ENCODE measurements around the gene LHX6.
A peak's percentile ranks its signal among the peaks of the same experiment; 100 is the strongest.

Gene LHX6

DNA sequence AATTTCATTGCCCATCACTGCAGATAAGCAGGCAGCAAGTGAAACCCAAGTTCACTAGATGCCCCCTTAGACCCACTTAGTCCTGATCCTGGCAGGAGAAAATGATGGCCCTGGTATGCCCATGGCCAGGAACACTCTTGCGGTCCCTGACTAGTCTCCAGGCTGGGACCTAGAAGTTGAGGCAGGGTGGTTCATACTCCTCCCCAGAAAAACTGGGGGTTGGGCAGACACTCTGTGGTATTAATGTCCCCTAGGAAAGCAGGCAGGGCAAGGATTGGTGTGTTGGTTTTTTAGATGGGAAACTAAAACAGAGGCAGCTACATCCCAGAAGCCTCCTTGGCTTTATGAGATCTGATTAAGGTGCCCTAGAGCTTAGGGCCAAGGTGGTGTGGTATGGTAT is 13.1 kb downstream of the LHX6 start:
- no peak for DNase-seq

- no peak for DNase-seq
These were observed 14.2 kb downstream of the LHX6 start for GRCh38 chr9:122214507-122214906.

GRCh38 chr9:122213589-122214413 is 15.0 kb downstream of the LHX6 start:
- peak; percentile 91 to 92 for DNase-seq

DNA sequence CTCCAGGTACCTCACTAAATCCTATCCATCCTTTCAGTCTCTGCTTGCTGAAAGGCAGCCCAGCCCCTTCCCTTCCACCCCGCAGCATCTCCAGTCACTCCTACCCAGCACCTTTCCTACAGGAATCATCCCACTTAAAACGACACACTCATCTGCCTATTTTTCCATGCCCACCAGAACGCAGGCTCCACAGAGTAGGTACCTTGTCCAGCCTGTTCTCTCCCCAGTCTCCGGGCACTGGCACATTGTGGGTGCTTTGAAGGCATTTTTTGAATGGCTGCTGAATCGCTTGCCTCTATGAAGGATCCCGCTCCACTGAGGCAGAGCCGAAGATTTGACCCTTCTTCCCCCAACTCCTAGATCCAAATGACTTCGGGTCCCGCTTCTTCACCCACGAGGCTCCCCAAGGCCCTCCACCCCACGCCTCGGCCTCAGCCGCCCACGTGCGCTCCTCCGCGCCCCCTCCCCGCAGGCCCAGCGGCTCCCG is 15.6 kb downstream of the LHX6 start:
- no peak for DNase-seq

DNA sequence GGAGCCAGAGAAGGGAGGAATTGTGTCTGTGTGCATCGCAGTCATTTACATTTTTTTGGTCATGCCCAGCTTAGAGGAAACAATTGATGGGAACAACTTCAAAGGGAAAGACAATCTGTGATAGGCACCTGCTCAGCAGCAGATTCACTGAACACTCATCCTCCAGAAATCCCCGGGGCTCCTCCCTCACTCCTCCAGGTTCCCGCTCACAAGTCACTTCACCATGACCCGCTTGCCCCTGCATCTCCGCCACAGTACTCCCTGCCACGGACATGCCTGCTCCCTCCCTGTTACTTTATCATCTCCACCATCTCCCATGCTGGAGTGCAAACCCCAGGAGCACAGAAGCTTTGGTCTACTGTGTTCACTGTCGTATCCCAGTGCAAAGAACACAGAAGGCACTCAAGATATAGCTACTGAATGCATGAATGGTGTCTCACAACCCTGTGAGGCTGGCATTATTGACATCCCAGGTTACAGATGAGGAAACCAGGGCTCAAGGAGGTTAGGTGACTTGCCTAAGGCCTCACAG is 16.2 kb downstream of the LHX6 start:
- no peak for DNase-seq

DNA sequence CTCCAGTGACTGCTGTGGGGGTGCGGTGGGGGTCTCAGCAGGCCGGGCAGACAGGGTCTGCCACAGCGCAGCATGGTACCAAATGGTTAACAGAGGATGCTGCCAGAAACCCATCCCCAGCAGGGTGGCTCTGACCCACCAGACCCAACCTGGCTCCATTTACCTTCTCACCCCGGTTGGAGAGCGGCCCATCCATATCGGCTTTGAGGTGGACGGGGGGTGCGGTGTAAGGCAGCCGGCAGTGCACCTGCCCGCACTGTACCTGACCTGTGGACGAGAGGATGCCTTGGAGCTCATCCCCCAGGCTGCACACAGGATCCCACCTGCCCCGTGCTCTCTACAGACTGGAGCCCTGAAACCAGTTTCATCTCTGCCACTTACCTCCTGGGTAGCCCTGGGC is 19.3 kb downstream of the LHX6 start:
- DNase-seq, result no peak

GRCh38 chr9:122207096-122207495 is 21.7 kb downstream of the LHX6 start:
- no peak for DNase-seq

GRCh38 chr9:122206118-122207046 is 22.4 kb downstream of the LHX6 start:
- no peak for DNase-seq

GRCh38 chr9:122205176-122205575 is 23.6 kb downstream of the LHX6 start:
- DNase-seq, result no peak

DNA sequence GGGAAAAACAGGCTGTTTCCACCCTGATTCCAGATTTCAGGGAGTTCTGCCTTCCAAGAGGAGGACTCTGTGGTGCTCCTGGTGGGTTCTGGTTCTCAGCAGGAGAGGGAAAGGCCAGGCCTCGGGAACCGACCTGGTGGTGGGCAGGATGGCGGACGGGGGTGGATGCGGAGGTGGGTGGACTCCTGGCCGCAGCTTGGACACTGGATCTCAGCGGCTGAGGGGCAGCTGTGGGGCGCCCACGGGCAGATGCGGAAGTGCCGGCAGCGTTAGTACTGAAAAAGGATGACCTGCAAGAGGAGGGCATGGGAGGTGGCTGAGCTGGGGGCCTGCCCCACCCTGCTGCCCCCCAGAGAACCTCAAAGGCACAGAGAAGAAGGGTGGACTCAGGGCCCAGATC is 24.3 kb downstream of the LHX6 start:
- no peak for DNase-seq

GRCh38 chr9:122204055-122204454 is 24.7 kb downstream of the LHX6 start:
- DNase-seq, result no peak

- no peak for DNase-seq
These were observed 26.6 kb downstream of the LHX6 start for GRCh38 chr9:122202111-122202510.

DNA sequence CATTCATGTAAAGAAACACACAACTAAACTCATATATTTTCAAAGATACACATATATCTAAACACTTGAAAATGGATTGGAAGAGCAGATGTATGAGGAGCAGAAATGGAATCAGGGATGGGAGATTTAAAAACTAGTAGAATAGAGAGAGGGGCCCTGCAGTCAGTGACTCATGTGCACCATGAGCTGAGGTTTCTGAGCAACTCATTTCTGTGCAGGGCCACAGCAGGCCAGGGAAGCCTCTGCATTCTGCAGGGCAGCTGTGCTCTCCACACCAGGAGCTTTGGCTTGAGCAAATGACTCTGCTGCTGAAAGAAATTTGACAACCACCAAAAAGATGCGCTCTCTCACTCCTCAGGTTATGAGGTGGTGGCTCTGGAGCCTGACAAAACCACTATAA is 27.1 kb downstream of the LHX6 start:
- no peak for DNase-seq

DNA sequence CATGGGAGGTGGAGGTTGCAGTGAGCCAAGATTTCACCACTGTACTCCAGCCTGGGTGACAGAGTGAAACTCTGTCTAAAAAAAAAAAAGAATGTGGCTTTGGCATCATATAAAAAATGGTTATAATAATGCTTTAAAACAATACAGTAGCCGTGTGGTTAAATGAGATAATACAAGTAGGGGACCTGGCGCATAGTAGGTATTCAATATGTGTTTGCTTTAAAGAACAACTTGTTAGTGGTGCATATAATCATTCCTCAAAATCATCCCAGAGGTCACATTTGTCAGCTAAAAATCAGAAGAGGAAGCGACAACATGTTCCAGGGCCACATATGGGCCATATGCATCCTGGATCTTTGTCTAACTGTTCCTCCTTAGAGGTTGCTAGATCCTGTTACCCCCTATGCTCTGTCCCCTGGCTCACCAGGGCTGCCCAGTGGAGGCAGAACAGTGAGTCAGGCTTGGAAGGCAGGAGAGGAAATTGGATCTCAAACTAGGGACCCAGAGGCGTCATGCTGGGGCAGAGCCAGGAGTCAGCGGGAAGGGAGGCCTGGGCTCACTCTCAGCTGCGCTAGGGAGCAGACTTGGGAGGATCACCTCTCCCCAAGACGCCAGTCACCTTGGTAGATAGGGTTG is 27.7 kb downstream of the LHX6 start:
- no peak for DNase-seq

DNA sequence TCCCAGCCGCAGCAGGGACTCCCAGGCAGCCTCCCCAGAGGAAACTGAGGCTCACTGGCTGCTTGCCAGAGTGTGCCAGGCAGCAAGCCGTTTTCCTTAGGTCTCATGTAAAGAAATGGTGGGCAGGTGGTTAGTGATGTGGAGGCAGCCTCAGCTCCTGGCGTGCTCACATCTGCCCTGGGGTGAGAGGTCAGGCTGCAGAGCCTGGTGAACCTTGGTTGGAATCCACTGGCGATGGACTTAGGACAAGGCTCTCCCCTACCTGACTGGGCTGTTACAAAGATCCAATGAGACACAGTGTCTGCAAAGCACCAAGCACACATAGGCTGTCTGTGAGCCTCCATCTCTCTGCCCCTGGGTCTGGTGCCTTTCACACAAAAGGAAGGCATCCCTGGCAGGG is 30.9 kb downstream of the LHX6 start:
- DNase-seq, result no peak

GRCh38 chr9:122197426-122197825 is 31.3 kb downstream of the LHX6 start:
- DNase-seq, result peak; percentile 60 to 84

DNA sequence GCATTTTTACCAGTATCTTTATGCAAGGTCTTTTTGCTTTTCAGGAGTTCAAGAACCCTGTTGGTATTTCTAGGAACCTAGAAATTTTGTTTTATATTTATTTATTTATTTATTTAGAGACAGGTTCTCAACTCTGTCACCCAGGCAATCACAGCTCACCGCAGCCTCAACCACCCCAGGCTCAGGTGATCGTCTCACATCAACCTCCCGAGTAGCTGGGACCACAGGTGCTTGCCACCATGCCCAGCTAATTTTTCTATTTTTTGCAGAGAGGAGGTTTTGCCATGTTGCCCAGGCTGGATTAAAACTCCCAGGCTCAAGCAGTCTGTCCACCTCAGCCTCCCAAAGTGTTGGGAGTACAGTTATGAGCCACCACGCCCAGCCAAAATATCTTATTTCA is 32.9 kb downstream of the LHX6 start:
- DNase-seq, result no peak

DNA sequence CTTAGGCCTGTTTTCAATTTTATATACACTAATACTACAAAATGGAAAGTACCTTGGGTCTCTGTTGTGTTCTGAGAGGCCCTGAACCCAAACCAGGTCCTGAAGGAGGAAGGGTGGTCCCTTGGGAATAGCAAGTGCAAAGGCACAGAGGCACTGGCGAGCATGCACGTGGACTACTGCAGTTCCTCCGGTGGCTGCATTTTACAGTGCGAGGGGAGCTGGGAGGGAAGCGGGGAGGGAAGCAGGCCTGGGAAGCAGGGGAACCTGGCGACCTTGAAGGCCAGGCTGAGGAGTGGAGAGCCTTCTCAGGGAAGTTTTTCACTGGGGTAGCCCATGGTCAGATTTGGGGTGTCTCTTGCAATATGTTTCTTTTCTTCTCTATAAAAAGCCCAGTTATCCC is 35.1 kb downstream of the LHX6 start:
- no peak for DNase-seq

- DNase-seq, result no peak
These were observed 35.7 kb downstream of the LHX6 start for GRCh38 chr9:122192914-122193525.

DNA sequence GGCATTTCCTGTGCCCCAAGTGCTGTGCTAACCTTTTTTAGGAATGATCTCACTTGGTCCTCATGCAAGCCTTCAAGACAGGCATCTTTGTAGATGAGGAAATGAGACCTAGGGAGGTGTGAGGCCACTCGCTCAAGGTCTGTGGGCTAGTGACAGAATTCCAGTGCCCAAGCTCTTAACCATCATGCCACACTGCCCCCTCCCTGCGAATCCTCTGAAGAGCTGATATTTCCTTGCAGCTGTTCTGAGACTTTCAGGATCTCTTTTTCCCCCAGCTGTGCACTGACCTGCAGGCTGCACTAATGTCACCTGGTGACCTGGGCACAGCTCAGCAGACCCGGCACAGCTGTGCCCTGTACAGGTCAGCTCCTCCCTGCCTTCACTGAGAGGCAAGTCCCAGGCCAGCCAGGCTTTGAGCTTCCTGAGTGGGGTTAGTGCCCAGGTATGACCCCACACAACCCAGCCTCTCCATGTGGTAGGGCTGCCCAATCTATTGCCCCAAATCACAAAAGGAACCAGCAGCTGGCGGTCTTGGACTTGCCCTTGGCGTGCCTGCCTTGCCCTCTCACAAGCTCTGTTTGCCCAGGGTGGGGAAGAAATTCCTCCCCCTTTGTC is 36.4 kb downstream of the LHX6 start:
- DNase-seq, result no peak

DNA sequence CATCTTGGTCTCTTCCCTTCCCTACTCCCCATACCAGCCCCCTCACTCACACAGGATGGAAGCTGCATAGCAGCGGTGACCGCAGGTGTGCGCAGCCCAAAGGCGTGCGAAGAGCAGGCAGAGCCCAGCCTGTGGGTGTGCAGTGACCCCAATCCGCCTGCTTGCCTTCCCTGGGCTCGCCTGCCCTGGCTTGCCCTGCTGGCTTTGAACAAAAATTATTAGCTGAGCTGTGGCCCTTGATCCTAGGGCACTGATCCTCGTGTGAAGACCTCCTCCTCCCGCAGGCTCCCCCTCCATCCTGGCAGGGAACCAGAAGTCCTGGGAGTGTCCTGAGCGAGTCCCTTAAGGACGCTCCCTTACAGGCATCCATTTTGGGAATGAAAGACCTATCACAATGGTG is 37.2 kb downstream of the LHX6 start:
- DNase-seq, result no peak

All from NCI-H2081 (cell line).